Measurements from ENCODE around the gene SHE.

GRCh38 chr1:154517661-154518060, 15.4 kb upstream of the SHE start:
- TF ChIP-seq CTCF (IDR thresholded peaks at IDR 0.05 in 4 of 5, conservative IDR thresholded peaks at IDR 0.05 in 1 of 5) (no peak), POLR2A (IDR thresholded peaks at IDR 0.05) (no peak)

Measured in gastrocnemius medialis (tissue), 4 donors.